GM12873 (cell line): ENCODE measurements around the gene MAP3K2.

Experiments
- CTCF ChIP-seq: IDR thresholded peaks from 2 replicates; pipeline ENCODE4 v1.5.1; 2012; ENCODE audit warnings: low read depth, mild to moderate bottlenecking, moderate library complexity, low read length, control low read depth; ENCODE audit not compliant: insufficient read depth; ENCODE audit errors: missing control alignments

Gene MAP3K2

GRCh38 chr2:127414638-127415592, 27.1 kb upstream of the MAP3K2 start:
- TF ChIP-seq CTCF = no peak

DNA sequence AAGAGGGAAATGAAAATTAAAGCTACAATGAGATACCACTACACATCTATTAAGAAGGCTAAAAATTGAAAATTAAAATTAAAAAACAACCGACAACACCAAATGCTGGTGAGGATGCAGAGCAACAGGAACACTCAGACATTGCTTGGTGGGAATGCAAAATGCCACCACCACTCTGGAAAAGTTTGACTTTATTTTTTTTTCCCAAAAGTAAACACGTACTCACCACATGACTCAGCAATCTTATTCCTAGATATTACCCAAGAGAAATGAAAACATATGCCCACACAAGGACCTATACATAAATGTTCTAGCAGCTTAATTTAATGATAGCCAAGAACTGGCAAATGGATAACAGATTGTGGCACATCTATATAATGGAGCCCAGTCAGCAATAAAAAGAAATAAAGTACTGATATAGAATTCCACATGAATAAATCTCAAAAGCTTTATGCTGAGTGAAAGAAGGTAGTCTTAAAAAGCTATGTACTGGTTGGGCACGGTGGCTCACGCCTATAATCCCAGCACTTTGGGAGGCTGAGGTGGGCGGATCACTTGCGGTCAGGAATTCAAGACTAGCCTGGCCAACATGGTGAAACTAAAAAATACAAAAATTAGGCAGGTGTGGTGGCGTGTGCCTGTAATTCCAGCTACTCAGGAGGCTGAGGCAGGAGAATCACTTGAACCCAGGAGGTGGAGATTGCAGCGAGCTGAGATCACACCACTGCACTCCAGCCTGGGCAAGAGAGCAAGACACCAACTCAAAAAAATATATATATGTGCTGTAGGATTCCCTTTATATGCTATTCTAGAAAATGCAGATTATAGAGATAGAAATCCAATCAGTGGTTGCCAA, 26.2 kb upstream of the MAP3K2 start:
- no peak for TF ChIP-seq CTCF

DNA sequence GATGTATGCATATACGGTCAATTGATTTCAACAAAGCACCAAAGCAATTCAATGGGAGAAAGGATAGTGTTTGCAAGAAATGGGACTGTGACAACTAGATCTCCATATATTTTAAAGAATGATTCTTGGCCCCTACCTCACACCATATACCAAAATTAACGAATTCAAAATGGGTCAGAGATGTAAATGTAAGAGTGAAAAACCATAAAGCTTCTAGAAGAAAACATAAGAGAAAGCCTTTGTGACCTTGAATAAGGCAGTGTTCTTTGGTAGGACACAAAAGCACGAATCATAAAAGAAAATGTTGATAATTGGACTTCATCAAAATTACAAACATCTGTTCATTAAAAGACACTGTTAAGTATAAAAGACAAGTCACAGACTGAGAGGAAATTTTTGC, 25.4 kb upstream of the MAP3K2 start:
- TF ChIP-seq CTCF = no peak

- no peak for TF ChIP-seq CTCF
Observed at GRCh38 chr2:127411653-127412369, 24.0 kb upstream of the MAP3K2 start.

GRCh38 chr2:127410871-127411652, 23.3 kb upstream of the MAP3K2 start:
- no peak for TF ChIP-seq CTCF

DNA sequence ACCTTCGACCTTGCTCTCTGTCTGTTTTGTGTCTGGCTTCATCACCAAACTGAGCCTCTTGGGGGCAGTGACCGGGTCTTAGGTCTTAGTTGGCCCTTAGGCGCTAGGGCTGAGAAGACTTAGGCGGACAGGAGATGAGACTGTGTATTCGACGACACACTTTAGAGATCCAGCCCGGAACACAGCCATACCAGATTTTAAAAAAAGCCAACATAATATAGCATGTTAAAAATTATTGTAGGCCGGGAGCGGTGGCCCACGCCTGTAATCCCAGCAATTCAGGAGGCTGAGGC, 21.0 kb upstream of the MAP3K2 start:
- TF ChIP-seq CTCF = no peak
